ENCODE results near the gene APOC4.

DNA sequence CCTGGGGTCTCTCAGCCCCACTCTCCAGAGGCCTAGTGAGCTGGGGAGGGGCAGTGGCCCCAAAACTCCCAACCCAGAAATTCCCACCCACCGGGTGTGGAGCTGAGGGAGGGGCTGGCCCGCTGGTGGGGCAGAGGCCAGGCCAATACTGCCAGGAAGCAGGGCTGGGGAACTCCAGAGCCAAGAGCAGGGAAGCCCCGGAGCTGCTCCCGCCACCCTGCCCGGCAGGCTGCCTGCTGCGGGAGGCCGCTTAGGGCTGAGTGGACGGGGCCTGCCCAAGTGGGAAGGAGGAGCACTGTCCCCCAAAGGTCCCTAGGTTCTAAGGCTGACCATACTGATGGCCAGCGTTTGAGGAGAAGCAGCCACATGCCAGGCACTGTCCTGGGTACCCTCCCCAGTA lies 46.2 kb downstream of the APOC4 start:
- TF ChIP-seq, protein P1, sequence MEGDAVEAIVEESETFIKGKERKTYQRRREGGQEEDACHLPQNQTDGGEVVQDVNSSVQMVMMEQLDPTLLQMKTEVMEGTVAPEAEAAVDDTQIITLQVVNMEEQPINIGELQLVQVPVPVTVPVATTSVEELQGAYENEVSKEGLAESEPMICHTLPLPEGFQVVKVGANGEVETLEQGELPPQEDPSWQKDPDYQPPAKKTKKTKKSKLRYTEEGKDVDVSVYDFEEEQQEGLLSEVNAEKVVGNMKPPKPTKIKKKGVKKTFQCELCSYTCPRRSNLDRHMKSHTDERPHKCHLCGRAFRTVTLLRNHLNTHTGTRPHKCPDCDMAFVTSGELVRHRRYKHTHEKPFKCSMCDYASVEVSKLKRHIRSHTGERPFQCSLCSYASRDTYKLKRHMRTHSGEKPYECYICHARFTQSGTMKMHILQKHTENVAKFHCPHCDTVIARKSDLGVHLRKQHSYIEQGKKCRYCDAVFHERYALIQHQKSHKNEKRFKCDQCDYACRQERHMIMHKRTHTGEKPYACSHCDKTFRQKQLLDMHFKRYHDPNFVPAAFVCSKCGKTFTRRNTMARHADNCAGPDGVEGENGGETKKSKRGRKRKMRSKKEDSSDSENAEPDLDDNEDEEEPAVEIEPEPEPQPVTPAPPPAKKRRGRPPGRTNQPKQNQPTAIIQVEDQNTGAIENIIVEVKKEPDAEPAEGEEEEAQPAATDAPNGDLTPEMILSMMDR (IDR thresholded peaks at IDR 0.05) = no peak
- no peak for TF ChIP-seq POLR2A (IDR thresholded peaks at IDR 0.05)

Measured in testis (tissue), 2 donors.